GM18508 (cell line): Measurements from ENCODE around the gene RNF115.
"Not testable (repeated sequence)": the region's sequence is repeated elsewhere in the genome, so short reads cannot be mapped to it uniquely, and the experiment has no call there.

Experiments used
- ATAC-seq: cut with Tn5 transposase; IDR thresholded peaks from one replicate; pipeline ENCODE4 v1.9.1; 2021; ENCODE audit warnings: moderate number of reproducible peaks; ENCODE audit not compliant: insufficient read depth, unreplicated experiment

RNF115 gene

GRCh38 chr1:145823565-145824498 is at the start of gene RNF115, which contains the start of gene POLR3C:
Gene RNF115, minus strand, starts transcription at chr1:145824095. Its CDS starts 222 bp downstream, at chr1:145823873.
Gene POLR3C, plus strand, starts transcription at chr1:145824200. Its CDS starts 1,577 bp downstream, at chr1:145825777.
- no peak for ATAC-seq

GRCh38 chr1:145871994-145872924 is 48.4 kb upstream of the RNF115 start:
- no peak for ATAC-seq

- no peak for ATAC-seq
Observed at GRCh38 chr1:145868232-145868631, 44.3 kb upstream of the RNF115 start.

- ATAC-seq = no peak
Observed at GRCh38 chr1:145863282-145864018, 39.6 kb upstream of the RNF115 start.

- ATAC-seq = peak; percentile 22
Observed at GRCh38 chr1:145859491-145860023, 35.7 kb upstream of the RNF115 start.

- peak; percentile 52 for ATAC-seq
Observed at GRCh38 chr1:145858901-145859490, 35.1 kb upstream of the RNF115 start, which contains the start of gene PIAS3. Gene PIAS3, minus strand, starts transcription at chr1:145859081. Its CDS starts 91 bp downstream, at chr1:145858990.

GRCh38 chr1:145858238-145858900 is 34.5 kb upstream of the RNF115 start:
- ATAC-seq = no peak

GRCh38 chr1:145857170-145857569 is 33.3 kb upstream of the RNF115 start:
- ATAC-seq = no peak

- no peak for ATAC-seq
Observed at GRCh38 chr1:145855426-145855948, 31.6 kb upstream of the RNF115 start.

- no peak for ATAC-seq
Observed at GRCh38 chr1:145849356-145850160, 25.7 kb upstream of the RNF115 start.

GRCh38 chr1:145847827-145848226 is 23.9 kb upstream of the RNF115 start:
- no peak for ATAC-seq

GRCh38 chr1:145846201-145846612 is 22.3 kb upstream of the RNF115 start:
- no peak for ATAC-seq

- ATAC-seq = peak; percentile 14
Observed at GRCh38 chr1:145845514-145846161, 21.7 kb upstream of the RNF115 start, which contains the start of gene NUDT17. Gene NUDT17, plus strand, starts transcription at chr1:145845630. Its CDS starts 11 bp downstream, at chr1:145845641.

GRCh38 chr1:145845144-145845513 is 21.2 kb upstream of the RNF115 start:
- ATAC-seq = peak; percentile 74

- no peak for ATAC-seq
Observed at GRCh38 chr1:145843031-145843430, 19.1 kb upstream of the RNF115 start.

GRCh38 chr1:145837656-145838055 is 13.8 kb upstream of the RNF115 start:
- ATAC-seq = no peak

GRCh38 chr1:145830810-145831209 is 6.9 kb upstream of the RNF115 start:
- ATAC-seq = not testable (repeated sequence)
